ENCODE results near the gene NQO2. TPM values are rescaled to one million over a fixed set of nuclear protein-coding genes. Genes with fewer than 3 reads are reported as not detected.
"Not testable (repeated sequence)": the region's sequence is repeated elsewhere in the genome, so short reads cannot be mapped to it uniquely, and the experiment has no call there.

Gene NQO2
- total RNA-seq, 1 experiment from 2014 or later: 82.9 TPM

- ATAC-seq: no peak
- intact Hi-C loops (cut with micrococcal nuclease): loop anchor here (5.0 to 10.0 kb wide), 3 partner anchors 267 to 1464 kb away; no protein-coding TSS in a partner anchor
- H3K9me3 ChIP-seq (ENCODE audit: control insufficient read depth in 1 of 2, insufficient read depth in 1 of 2, low read depth in 1 of 2, low read length in 2 of 2): no peaks in the 10 kb centered on the region
- no TSS peak for BruUV-seq (replicated peaks)
- no peak for DNase-seq (ENCODE audit: low read depth, low spot score)
- no peaks in the 10 kb centered on the region for H3K9me2 ChIP-seq (ENCODE audit: insufficient read depth)
- H3K4me2 ChIP-seq (ENCODE audit: low read length): no peak overlapping the region
- H3K4me3 ChIP-seq (replicated peaks in 1 of 2; ENCODE audit: low read depth in 1 of 2, low read length in 2 of 2): no peak overlapping the region
- peaks cover 20 to 31% of the 10 kb centered on the region in 2 experiments for H3K4me1 ChIP-seq (ENCODE audit: control insufficient read depth in 1 of 2, insufficient read depth in 2 of 2, low read length in 2 of 2)
- no peak for TF ChIP-seq ATF3 (IDR thresholded peaks at IDR 0.05)
- TF ChIP-seq EGR1 (IDR thresholded peaks at IDR 0.05; ENCODE audit: low read depth): no peak
- no peak for TF ChIP-seq ZBTB33 (IDR thresholded peaks at IDR 0.05; ENCODE audit: extremely low read depth, insufficient replicate concordance, low read length)
- no peak for TF ChIP-seq CEBPB (IDR thresholded peaks at IDR 0.05; ENCODE audit: low read depth)
- TF ChIP-seq JUND (IDR thresholded peaks at IDR 0.05): no peak
- TF ChIP-seq ZNF274 (IDR thresholded peaks at IDR 0.05; ENCODE audit: low read depth, low read length): no peak
- no peak for TF ChIP-seq RAD21 (IDR thresholded peaks at IDR 0.05; ENCODE audit: low read depth)
- no peaks in the 10 kb centered on the region for H4K20me1 ChIP-seq (ENCODE audit: insufficient read depth)
- ChIA-PET CTCF (interaction anchor here (1.1 kb wide), 1 partner anchor 9 kb away, joined by 3 read pairs; the partner anchor contains the start of gene RIPK1), RAD21 (ENCODE audit: low non-redundant PET in 1 of 2, low total read pairs in 2 of 2, uncharacterized antibody in 2 of 2, unreplicated experiment in 2 of 2) (no interaction called here), POLR2A (no interaction called here)
- no peak overlapping the region for H3K9ac ChIP-seq (ENCODE audit: low read length)
- no peak overlapping the region for H3K27ac ChIP-seq (ENCODE audit: low read depth, low read length)
- no peaks in the 10 kb centered on the region for H3K79me2 ChIP-seq (ENCODE audit: insufficient read depth, low read length)
- H3K36me3 ChIP-seq (ENCODE audit: control insufficient read depth in 1 of 2, insufficient read depth in 2 of 2, low read length in 2 of 2): no peaks in the 10 kb centered on the region
- no peaks in the 10 kb centered on the region for H3K27me3 ChIP-seq (ENCODE audit: insufficient read depth, low read length)
- no peak overlapping the region for H2AFZ ChIP-seq (ENCODE audit: low read depth, low read length, poor library complexity, severe bottlenecking)
Measured at GRCh38 chr6:3058957-3059356, 59.3 kb downstream of the NQO2 start.

- H3K9me3 ChIP-seq (ENCODE audit: control insufficient read depth in 1 of 2, insufficient read depth in 1 of 2, low read depth in 1 of 2, low read length in 2 of 2); H4K20me1 ChIP-seq (ENCODE audit: insufficient read depth); H2AFZ ChIP-seq (ENCODE audit: low read depth, low read length, poor library complexity, severe bottlenecking); H3K27ac ChIP-seq (ENCODE audit: low read depth, low read length); H3K4me3 ChIP-seq (replicated peaks in 1 of 2; ENCODE audit: low read depth in 1 of 2, low read length in 2 of 2); DNase-seq (ENCODE audit: low read depth, low spot score); H3K27me3 ChIP-seq (ENCODE audit: insufficient read depth, low read length); H3K4me2 ChIP-seq (ENCODE audit: low read length); H3K36me3 ChIP-seq (ENCODE audit: control insufficient read depth in 1 of 2, insufficient read depth in 2 of 2, low read length in 2 of 2); ATAC-seq; BruUV-seq (replicated peaks); H3K9ac ChIP-seq (ENCODE audit: low read length); RAD21 ChIA-PET (ENCODE audit: low non-redundant PET in 1 of 2, low total read pairs in 2 of 2, uncharacterized antibody in 2 of 2, unreplicated experiment in 2 of 2); H3K79me2 ChIP-seq (ENCODE audit: insufficient read depth, low read length); POLR2A ChIA-PET; H3K9me2 ChIP-seq (ENCODE audit: insufficient read depth); CTCF ChIA-PET: not testable (repeated sequence)
- H3K4me1 ChIP-seq (ENCODE audit: control insufficient read depth in 1 of 2, insufficient read depth in 2 of 2, low read length in 2 of 2): peaks cover 22 to 33% of the 10 kb centered on the region in 2 experiments
- intact Hi-C loops (cut with micrococcal nuclease): loop anchor here (10.0 kb wide), 1 partner anchor 295 kb away; the partner anchor contains the start of gene WRNIP1
Measured at GRCh38 chr6:3060092-3060491, 60.4 kb downstream of the NQO2 start.
